ENCODE data around the gene ODC1.
"Not testable (repeated sequence)": the region's sequence is repeated elsewhere in the genome, so short reads cannot be mapped to it uniquely, and the experiment has no call there.

Gene ODC1

GRCh38 chr2:10447895-10448575, at the start of gene ODC1:
Gene ODC1, minus strand, starts transcription at chr2:10448327. Its CDS starts 3,295 bp downstream, at chr2:10445032.
- DNase-seq: peak; percentile 32

- peak; percentile 64 for DNase-seq
Observed at GRCh38 chr2:10497797-10498251, 49.7 kb upstream of the ODC1 start.

DNA sequence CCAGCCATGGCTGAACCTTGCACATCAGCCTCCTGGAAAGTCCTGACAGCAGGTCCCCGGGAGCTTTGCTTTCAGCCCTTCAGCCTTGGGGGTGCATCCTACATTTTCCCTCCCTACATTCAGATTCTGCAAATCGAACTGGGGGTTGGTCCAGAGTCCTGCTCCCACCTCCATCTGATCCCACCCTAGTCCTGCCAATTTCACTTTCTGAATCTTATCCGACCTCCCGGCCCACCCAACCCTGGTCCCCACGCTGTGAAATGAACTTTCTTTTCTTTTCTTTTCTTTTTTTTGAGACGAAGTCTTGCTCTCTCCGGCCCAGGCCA, 47.8 kb upstream of the ODC1 start:
- DNase-seq: no peak

- DNase-seq: no peak
Observed at GRCh38 chr2:10495311-10495987, 47.3 kb upstream of the ODC1 start.

DNA sequence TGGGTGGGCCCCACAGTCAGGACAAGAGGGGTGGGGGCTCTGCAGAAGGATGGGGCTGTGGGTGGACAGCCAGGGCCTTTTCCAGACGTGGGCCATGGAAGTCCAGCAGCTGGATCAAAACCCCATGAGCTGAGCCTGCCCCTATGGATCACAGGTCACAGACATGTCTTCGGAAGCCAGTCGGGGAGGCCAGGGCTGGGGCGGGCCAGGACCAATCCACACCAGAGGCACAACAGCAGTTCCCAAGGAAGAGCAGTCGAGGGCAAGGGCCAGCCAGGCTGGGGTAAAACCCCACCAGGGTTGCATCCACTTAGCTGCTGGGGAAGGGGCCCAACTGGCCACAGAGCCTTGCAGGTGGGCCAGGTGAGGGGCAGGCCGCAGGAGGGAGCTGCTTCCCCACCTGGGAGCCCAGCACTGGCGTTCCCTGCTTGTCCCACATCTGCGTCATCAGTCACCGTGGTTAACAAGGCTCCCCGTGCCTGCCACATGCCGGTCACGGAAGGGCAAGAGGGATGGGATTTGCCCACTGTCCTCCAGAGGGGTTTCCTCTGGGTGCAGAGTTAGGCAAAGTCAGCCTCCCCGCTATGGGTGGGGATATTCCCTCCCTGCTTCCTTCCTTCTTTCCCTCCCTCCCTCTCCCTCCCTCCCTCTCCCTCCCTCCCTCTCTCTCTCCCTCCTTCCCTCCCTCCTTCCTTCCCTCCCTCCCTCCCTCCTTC, 46.4 kb upstream of the ODC1 start:
- no peak for DNase-seq

GRCh38 chr2:10493634-10494281, 45.6 kb upstream of the ODC1 start:
- DNase-seq: peak; percentile 51

GRCh38 chr2:10493075-10493633, 45.0 kb upstream of the ODC1 start:
- DNase-seq: no peak

DNA sequence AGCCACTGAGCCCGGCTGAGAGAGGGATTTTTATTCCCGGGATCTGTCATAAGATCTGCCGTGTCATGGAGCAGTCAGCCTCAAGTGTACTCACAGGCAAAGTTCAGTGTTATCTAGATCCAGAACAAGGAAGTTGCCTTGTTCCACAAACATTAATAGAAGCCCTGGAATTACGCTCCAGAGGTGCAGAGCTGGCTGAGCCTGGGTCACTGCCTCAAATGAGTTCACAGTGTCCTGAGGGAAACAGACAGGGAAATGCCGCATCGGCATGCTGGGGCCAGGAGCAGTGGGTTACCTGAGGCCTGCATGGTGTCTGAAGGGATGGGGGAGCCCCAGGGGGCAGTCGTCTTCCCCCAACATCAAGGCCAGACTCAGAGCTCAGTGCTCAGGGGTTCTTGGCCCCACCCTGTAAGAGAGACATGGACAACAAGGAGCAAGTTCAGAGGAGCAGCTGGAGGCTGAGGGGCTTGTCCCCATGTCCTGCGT, 42.7 kb upstream of the ODC1 start:
- no peak for DNase-seq

GRCh38 chr2:10489842-10490555, 41.9 kb upstream of the ODC1 start:
- no peak for DNase-seq

DNA sequence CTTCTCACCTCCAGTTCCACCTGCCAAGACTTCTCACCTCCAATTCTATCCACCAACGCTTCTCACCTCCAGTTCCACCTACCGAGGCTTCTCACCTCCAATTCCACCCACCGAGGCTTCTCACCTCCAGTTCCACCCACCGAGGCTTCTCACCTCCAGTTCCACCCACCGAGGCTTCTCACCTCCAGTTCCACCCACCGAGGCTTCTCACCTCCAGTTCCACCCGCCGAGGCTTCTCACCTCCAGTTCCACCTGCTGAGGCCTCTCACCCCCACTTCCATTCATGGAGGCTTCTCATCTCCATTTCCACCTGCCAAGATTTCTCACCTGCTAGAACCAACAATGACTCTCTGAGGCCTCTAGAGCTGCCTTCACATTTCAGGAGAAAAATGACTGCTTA, 40.0 kb upstream of the ODC1 start:
- DNase-seq: not testable (repeated sequence)

DNA sequence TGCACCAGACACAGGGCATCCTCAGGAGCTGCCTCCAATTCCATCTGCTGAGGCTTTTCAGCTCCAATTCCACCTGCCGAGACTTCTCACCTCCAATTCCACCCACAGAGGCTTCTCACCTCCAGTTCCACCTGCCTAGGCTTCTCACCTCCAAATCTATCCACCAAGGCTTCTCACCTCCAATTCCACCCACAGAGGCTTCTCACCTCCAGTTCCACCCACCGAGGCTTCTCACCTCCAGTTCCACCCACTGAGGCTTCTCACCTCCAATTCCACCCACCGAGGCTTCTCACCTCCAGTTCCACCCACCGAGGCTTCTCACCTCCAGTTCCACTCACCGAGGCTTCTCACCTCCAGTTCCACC, 39.6 kb upstream of the ODC1 start:
- DNase-seq: not testable (repeated sequence)

DNA sequence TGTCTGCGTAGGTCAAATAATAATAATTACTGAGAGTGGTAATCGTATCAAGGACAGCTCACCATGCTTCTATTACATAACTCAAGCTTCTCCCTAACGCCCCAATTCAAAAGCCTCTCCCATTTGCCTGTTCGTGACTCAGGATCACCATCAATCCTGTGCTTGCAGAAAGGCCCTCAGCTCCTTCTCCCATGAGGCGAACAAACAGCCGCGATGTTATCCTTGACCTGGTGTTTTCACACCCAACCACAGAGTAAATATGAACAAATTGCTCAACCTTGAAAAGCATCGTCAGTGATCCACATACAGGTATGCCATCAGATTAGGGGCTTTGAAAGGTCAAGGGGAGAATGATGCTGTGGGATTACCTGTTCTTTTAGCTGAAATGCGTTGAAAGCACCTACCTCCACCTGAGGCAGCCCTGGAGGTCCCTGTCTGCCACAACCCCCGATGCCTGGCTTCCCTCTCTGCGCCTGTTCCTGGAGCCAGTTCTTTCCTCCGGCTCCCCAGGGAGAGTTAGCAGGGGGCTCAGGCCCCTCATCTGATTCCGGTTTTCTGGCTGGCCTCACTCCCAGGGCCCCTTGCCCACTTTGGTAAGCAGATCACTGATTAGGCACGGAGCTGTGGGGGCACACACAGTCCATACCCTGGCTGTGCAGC, 39.1 kb upstream of the ODC1 start:
- DNase-seq: no peak

GRCh38 chr2:10486601-10487079, 38.5 kb upstream of the ODC1 start:
- DNase-seq: no peak

GRCh38 chr2:10486091-10486490, 38.0 kb upstream of the ODC1 start:
- no peak for DNase-seq

- DNase-seq: no peak
Observed at GRCh38 chr2:10482913-10483312, 34.8 kb upstream of the ODC1 start.

DNA sequence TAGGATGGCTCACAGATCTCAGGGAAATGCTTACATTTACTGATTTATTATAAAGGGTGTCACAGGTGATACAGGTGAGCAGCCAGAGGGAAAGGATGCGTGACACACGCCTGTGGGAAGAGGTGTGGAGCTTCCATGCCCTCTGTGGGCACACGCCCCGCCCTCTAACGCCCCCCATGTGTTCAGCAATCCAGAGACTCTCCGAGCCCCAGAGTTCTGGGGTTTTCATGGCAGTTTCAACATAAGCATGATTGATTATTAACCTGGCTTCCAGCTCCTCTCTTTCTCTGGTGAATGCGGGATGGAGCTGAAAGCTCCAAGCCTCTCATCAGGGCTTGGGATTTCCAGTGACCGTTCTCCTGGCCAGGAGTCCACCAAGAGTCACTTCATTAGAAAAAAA, 34.3 kb upstream of the ODC1 start:
- DNase-seq: no peak

DNA sequence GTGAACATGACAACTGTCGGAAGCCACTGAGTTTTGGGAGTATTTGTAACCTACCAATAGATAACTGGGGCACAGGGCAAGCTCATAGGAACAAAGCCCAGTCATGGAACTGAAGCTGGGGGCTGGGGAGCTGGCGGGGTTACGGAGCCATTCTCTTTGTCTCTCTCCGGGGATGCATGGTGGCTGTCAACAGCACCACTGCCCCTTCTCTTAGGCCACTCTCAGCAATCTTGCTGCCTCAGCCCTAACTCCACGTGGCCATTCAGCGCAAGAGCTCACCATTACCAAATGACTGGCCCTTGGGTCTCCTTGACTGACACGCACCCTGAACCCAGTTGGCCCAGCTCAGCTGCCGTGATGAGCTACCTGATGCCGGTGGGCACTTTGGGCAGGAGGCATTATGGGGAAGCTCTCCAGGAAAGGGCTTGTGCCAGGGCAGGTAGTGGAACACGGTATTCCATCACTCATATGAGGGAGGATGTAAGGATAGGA, 33.6 kb upstream of the ODC1 start:
- DNase-seq: no peak

DNA sequence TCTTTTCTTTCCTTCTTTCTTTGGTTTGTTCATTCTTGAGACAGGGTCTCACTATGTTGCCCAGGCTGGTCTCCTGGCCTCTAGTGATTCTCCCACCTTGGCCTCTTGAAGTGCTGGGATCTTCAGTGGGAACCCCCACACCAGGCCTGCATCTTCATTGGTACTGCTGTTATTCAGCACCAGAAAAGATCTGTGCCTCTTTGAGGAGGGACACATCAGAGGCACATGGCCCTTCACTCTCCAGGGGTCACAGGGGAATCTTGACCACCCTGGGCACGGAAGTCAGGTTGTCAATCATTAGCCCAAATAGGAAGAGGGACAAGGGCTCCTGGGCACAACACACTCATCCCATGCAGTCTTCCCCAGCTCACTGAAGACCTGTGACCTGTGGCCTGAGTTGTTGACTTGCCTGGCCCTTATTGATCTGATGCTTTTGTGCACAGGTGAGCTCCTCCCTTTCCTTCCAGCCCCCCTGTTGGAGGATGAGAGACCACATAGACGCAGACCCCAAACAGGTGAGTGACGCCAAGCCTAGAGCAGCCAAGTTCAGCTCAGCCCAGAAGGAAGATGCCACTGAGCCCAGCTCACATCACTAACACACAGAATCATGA, 33.0 kb upstream of the ODC1 start:
- DNase-seq: no peak

GRCh38 chr2:10480359-10480949, 32.3 kb upstream of the ODC1 start:
- no peak for DNase-seq

DNA sequence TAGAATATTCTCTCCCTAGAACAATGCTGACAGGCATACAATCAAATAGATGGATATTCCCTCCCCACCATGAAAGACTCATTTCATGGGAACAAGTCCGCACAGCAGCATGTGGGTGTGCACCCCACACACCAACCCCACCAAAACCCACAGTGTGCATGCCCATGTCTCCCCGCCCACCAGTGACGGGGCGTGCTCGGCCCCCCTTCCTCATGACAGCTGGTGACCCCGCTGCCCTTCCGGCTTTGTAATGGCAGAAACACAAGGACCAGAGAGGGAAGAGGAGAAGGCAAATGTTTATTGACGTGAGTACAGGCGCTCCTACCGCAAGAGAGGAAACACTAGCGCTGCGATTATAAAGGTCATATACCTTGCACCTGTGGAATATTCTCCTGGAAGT, 30.8 kb upstream of the ODC1 start:
- DNase-seq: no peak

- DNase-seq: no peak
Observed at GRCh38 chr2:10478298-10478625, 30.1 kb upstream of the ODC1 start.
